Urinary bladder (tissue), 4 donors: ENCODE measurements around the gene ARHGAP28. TPM values are rescaled to one million over a fixed set of nuclear protein-coding genes. Genes with fewer than 3 reads are reported as not detected.

Experiments used
- DNase-seq: peaks from one replicate; pipeline ENCODE4 v3.0.0-alpha.2; 2015; ENCODE audit errors: extremely low spot score
- H3K27ac ChIP-seq: one replicate; pipeline ENCODE4 v1.5.1; 2013; ENCODE audit warnings: low read depth, mild to moderate bottlenecking, moderate library complexity
- H3K36me3 ChIP-seq: one replicate; pipeline ENCODE4 v1.6.1; 2013; ENCODE audit warnings: mild to moderate bottlenecking, moderate library complexity; ENCODE audit not compliant: insufficient read depth
- H3K4me1 ChIP-seq: one replicate; pipeline ENCODE4 v1.6.1; 2013; ENCODE audit warnings: mild to moderate bottlenecking, moderate library complexity; ENCODE audit not compliant: insufficient read depth
- H3K4me3 ChIP-seq: one replicate; pipeline ENCODE4 v1.5.1; 2013; ENCODE audit warnings: low read depth, low read length
- whole genome bisulfite sequencing: extraction: QIAGEN DNeasy Blood & Tissue Kit; methylation state at CpG from one replicate; pipeline ENCODE4 v1.1.7; 2013; 5-methylcytosine and 5-hydroxymethylcytosine counted together
- polyA plus RNA-seq: library from polyadenylated mRNA; stranded (reverse); fragments of 200-250 nt; gene quantifications from one replicate; pipeline ENCODE4 v1.2.3, GENCODE V29; 2013
- total RNA-seq: library from RNA; depleted of rRNA; stranded (reverse); fragments of >200 nt; gene quantifications from one replicate; pipeline ENCODE4 v1.2.3, GENCODE V29; 2014
- donor health status: healthy with polysubstance abuse.
- donor health status: healthy.

The ARHGAP28 gene
- total and polyA plus RNA-seq, 2 donors = 9.1 to 84.0 TPM

DNA sequence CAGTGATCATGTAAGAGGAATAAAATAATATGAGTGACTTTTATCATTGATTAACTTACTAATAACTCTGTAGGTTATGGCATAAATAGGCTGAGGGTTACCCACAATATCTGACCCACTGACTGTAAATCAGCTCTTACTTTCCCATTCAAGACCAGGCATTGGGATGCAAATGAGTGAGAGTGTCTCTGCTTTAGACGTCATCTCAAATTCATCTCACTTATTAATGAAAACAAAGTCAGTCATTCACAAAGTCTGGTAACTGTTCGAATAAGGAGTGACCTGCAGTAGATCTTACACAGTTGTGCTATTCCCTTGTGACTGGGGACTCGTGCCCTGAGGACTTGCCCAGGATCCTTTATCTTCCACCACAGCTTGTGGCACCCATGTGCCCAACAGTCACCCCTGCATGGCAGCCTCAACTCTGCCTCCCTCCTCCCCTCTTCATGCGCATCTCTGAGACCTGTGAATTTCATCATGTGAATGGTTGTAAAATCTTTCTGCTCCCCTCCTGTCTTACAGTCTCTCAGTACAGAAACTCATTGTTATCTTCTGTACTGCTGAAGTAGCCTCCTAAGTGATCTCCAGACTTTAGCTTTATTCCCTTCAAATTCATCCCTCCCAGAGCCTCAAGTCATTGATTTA lies 131.4 kb downstream of the ARHGAP28 start:
- Histone ChIP-seq H3K4me3 (no peak overlapping the region), H3K36me3 (no peaks in the 10 kb centered on the region), H3K27ac (no peak overlapping the region), H3K4me1 (no peaks in the 10 kb centered on the region)
- no peak for DNase-seq
- 85% methylated on average over 4 of the region's 4 CpGs for whole genome bisulfite sequencing

- H3K27ac ChIP-seq = no peak overlapping the region
- no peak for DNase-seq
- H3K36me3 ChIP-seq = peaks cover 2% of the 10 kb centered on the region
- H3K4me1 ChIP-seq = no peaks in the 10 kb centered on the region
- H3K4me3 ChIP-seq = no peak overlapping the region
Measured at GRCh38 chr18:6865251-6865650, 135.7 kb downstream of the ARHGAP28 start.

DNA sequence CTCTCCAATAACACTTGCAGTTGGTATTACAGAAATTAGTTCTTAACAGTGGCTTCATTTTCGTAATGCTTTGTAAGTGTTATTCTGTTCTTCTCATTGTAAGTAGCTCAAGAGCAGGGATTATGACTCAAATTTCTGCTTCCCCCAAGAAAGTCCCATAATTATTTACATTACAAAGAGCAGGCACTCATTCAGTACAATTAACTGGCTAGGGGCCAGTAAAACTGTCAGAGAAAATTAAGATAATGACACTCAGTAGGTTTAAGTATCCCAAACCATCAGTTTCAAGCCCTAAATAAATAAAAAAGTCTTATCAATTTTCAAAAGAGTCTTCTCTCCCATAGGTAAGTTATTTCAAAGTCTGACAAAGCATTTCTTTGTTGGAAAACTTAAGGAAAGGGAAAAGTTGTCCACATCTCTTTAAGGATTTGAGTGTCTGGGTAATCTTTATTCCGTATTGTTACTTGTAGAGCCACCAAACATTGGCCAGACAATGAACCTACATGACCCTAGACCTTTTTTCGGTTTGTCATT lies 137.1 kb downstream of the ARHGAP28 start:
- Histone ChIP-seq H3K27ac (no peak overlapping the region), H3K36me3 (peaks cover 2% of the 10 kb centered on the region), H3K4me1 (no peaks in the 10 kb centered on the region), H3K4me3 (no peak overlapping the region)
- DNase-seq = no peak
- WGBS = 83% methylated on average over 3 of the region's 3 CpGs

DNA sequence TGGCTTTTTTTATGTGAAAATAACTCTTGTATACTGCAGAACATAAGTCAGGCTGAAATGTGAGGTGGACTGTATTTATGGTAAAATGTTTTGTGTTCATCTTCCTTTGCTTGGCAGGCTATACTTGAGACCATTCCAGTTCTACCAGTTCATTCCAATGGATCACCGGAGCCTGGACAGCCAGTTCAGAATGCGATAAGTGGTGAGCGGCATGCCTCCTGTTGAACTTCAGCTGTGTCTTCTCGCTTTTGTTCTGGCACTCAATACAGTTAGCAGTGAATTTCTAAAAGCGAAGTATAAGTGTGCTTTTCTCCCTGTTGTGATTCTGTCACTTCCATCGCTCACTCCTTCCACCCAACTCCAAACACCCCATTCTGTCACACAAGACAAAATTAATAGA lies 138.5 kb downstream of the ARHGAP28 start:
- DNase-seq = no peak
- H3K4me1 ChIP-seq = no peaks in the 10 kb centered on the region
- no peak overlapping the region for H3K4me3 ChIP-seq
- peaks cover 2% of the 10 kb centered on the region for H3K36me3 ChIP-seq
- WGBS = 94% methylated on average over 6 of the region's 6 CpGs
- no peak overlapping the region for H3K27ac ChIP-seq

- Histone ChIP-seq H3K4me1 (no peaks in the 10 kb centered on the region), H3K4me3 (no peak overlapping the region), H3K27ac (no peak overlapping the region), H3K36me3 (peaks cover 2% of the 10 kb centered on the region)
- no peak for DNase-seq
- 90% methylated on average over 6 of the region's 6 CpGs for WGBS
Measured at GRCh38 chr18:6871566-6871965, 142.1 kb downstream of the ARHGAP28 start.

DNA sequence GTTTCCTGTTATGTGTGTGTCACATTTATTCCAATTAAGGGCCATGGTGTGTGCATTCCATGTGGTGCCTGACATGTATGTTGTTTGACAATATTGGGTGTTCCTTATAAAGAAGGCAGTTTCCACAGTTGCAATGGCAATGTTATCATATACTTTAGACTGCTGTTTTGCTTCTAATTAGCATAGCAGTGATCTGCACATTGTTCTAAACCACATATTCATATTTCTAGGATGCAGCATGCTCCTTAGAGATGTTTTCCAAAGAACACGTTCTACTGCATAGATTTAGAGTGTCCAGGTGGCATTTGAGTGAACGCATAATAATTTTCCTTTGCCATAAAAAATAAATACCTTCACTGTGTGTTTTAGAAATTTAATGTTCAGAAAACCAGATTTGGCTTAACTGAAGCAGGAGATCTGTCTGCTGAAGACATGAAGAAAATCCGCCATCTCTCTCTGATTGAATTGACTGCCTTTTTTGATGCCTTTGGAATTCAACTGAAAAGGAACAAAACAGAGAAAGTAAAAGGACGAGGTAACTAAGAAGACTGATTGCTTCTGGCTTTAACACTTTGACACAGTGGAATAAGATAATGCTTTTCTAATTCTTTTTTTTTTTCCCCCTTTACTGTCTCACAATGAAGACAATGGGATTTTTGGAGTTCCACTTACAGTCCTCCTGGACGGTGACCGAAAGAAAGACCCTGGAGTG lies 143.7 kb downstream of the ARHGAP28 start:
- DNase-seq = no peak
- Histone ChIP-seq H3K4me3 (no peak overlapping the region), H3K27ac (no peak overlapping the region), H3K4me1 (no peaks in the 10 kb centered on the region), H3K36me3 (no peaks in the 10 kb centered on the region)
- WGBS = 87% methylated on average over 6 of the region's 6 CpGs

DNA sequence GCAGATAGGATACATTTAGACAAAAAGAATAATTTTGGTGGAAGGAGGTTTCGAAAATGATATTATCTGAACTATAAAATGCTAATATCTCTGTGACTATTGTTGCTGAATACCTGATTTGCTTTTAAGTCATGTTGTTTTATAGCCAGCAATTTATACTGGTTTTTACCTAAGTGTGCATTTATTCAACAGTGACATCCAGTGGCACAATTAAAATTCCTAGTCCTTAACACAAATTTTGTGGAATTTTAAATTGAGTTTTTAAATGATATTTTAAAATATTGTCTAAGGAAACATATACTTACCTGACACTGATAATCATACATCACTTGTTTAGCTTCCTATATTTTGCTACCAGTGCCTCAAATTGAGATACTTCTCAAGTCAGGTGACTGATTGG lies 144.8 kb downstream of the ARHGAP28 start:
- 87% methylated on average over 1 of the region's 1 CpG for WGBS
- Histone ChIP-seq H3K27ac (no peak overlapping the region), H3K4me1 (no peaks in the 10 kb centered on the region), H3K4me3 (no peak overlapping the region), H3K36me3 (no peaks in the 10 kb centered on the region)
- DNase-seq = no peak

DNA sequence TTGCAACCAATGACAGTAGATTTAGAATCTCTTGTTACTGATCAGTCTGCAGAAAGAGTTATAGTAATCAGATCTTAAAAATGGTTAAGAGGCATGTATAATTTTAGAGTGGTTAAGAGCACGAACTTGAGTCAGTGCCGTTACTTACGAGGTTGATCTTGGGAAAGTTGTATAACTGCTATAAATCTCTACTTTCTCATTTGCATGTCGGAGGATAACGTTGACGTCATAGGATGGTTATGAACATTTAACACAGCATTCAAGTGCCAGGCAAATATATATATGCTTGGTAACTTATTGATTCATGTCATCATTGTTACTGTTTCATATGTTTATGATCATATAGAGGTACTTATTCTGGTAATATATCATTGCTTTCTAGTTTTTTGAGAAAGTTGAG lies 146.2 kb downstream of the ARHGAP28 start:
- DNase-seq = no peak
- Histone ChIP-seq H3K4me3 (no peak overlapping the region), H3K4me1 (no peaks in the 10 kb centered on the region), H3K27ac (no peak overlapping the region), H3K36me3 (no peaks in the 10 kb centered on the region)
- 81% methylated on average over 6 of the region's 6 CpGs for WGBS

- WGBS = 43% methylated on average over 2 of the region's 2 CpGs
- no peak for DNase-seq
- H3K4me3 ChIP-seq = no peak overlapping the region
- no peaks in the 10 kb centered on the region for H3K4me1 ChIP-seq
- H3K27ac ChIP-seq = no peak overlapping the region
- H3K36me3 ChIP-seq = no peaks in the 10 kb centered on the region
Measured at GRCh38 chr18:6876641-6877041, 147.1 kb downstream of the ARHGAP28 start.

GRCh38 chr18:6877288-6877687 lies 147.8 kb downstream of the ARHGAP28 start:
- Histone ChIP-seq H3K4me3 (no peak overlapping the region), H3K36me3 (no peaks in the 10 kb centered on the region), H3K27ac (no peak overlapping the region), H3K4me1 (no peaks in the 10 kb centered on the region)
- WGBS = 90% methylated on average over 14 of the region's 14 CpGs
- no peak for DNase-seq

DNA sequence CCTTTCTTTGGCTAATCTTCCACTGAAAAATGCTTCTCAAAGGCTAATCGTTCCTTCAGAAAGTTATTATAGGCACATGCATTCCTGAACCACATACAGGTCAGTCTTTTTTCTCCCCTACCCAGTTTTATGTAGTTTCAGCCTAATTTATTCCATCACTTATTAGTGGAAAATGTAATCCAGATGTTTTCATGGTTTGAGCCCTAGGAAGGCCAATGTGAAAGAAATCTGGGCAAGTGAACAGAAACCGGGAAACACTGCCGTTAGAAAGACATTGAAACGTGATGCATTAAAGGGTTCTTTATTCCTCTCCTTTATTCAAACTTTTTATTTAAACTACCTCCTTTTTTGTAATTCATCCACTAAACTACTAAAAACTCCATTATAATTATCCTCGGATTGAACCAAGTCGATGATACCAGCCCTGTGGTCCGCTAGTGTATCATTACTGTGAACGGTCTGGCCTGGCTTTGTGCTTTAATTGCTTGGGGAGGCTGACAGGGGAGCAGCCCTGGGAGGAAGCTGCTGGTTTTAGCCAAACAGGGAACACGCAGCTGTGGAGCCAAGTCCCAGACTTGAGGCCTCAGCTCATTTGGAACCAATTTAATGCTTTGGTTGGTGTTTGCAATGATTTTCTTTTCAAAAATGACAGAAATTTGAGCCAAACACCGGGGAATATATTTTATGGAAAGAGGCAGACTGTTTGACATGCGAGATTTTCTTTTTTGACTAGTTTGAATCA lies 149.2 kb downstream of the ARHGAP28 start:
- no peaks in the 10 kb centered on the region for H3K4me1 ChIP-seq
- H3K27ac ChIP-seq = no peak overlapping the region
- peak; percentile 10 for DNase-seq
- WGBS = 56% methylated on average over 11 of the region's 11 CpGs
- no peak overlapping the region for H3K4me3 ChIP-seq
- no peaks in the 10 kb centered on the region for H3K36me3 ChIP-seq

DNA sequence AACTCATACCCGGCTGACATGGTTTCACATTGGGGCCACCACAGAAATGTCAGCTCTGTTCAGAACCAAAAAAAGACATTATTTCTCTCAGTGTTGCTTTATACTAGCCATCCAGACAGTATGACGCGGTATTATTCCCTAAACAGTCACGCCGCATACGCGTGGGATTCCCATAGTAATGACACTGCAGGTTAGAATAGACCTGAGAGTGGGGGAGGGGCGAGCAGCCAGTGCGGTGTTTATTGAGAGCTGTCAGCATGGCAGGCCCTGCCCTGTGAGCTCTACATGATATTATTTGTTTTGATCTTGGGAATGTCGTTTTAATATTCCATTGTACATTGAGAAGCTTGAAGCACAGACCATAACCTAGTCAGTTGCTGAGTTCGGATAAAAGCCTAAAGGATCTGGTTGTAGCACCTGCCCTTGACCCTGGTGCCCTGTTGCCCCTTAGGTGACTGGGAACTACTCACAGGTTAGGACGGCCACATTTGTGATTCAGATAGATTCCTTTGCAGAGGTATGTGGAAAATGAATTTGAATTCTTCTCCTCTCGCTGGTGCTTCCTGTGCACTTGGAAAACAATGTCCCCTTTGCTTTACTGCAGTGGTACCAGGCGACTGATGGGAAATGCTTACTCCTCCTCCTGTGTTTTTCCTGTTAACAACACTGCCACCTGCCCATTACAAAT lies 150.1 kb downstream of the ARHGAP28 start:
- Histone ChIP-seq H3K4me3 (no peak overlapping the region), H3K4me1 (no peaks in the 10 kb centered on the region), H3K27ac (no peak overlapping the region), H3K36me3 (no peaks in the 10 kb centered on the region)
- no peak for DNase-seq
- WGBS = 84% methylated on average over 14 of the region's 14 CpGs

- WGBS = 41% methylated on average over 6 of the region's 6 CpGs
- Histone ChIP-seq H3K4me3 (no peak overlapping the region), H3K27ac (no peak overlapping the region), H3K4me1 (no peaks in the 10 kb centered on the region), H3K36me3 (no peaks in the 10 kb centered on the region)
- peak; percentile 8 for DNase-seq
Measured at GRCh38 chr18:6881034-6881820, 151.7 kb downstream of the ARHGAP28 start.
